Activated CD4-positive, alpha-beta T cell treated with anti-CD3 and anti-CD28 coated beads, Interleukin-2, amount 50 U/mL, for 16 hours (primary cell): Measurements from ENCODE around the gene PLCH2.

Source experiments
- DNase-seq: peaks from one replicate; pipeline ENCODE4 v3.0.0-alpha.2; 2020

PLCH2 gene

GRCh38 chr1:2460996-2461751 is 14.9 kb upstream of the PLCH2 start:
- DNase-seq = no peak

GRCh38 chr1:2462819-2463218 is 13.3 kb upstream of the PLCH2 start:
- no peak for DNase-seq

DNA sequence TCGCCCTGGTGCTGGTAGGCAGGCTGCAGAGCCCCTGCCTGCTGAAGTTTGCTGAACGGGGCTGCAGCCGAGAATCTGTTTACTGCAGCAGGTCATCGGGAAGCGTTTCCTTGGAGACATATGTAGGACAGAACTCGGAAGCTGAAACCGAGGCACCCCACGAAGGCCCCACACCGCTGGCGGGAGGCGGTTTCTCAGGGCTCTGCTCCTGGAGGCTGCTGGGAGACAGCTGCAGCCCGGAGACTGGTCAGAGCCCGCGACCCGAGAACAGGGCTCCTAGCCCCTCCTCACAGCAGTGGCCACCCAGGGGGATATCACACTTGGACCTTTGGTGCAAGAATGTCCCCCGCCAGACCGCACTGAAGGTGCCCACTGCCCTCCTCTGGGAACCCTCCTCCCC is 12.7 kb upstream of the PLCH2 start:
- no peak for DNase-seq

- no peak for DNase-seq
Measured at GRCh38 chr1:2465371-2466269, 10.5 kb upstream of the PLCH2 start.

GRCh38 chr1:2466270-2466665 is 9.8 kb upstream of the PLCH2 start:
- DNase-seq = no peak

DNA sequence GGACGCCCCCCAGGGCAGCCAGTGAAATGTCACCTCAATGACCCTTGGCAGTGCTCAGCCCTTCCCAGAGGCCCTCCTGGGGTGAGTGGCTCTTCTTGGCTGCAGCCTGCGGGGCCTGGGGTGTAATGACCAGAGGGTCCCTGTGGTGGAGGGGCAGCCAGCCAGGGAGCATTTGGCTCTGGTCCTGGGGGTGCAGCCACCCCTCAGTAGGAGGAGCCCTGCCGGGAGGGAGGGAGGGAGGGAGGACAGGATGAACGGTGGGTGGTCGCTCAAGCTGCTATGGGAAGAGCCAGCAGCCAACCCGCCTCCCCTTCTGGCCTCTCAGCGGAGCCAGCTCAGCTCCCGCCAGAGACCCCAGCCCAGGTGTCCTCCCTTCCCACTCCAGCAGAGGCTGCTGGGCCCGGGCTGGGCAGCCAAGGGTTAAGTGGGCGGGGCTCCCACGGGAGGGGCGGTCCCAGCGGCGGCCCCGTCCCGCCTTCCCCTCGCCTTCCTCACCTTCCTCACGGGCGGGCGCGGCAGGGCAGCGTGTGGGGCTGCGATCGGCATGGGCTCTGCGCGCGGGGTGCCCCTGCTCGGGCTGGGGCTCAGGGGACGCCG is 9.0 kb upstream of the PLCH2 start:
- no peak for DNase-seq

DNA sequence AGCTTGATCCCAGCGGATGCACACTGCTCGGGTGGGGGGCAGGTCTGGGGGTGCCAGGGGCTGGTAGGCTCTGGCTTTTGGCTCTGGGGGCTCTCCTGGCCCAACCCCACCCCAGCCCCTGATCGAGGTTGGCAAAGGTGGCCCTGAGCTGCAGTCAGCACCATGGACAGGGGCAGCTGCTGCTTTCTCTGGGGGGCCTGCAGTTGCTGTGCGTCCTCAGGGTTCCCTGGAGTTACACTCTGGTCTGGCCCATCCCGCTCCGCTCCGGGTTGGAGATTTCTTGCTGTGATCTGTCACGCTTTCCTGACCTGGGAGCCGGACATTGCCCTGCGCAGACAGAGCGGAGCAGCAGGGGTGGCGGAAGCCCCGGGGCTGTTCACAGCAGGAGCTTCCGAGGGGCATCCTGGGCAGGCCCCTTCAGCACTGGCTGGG is 8.0 kb upstream of the PLCH2 start:
- no peak for DNase-seq

GRCh38 chr1:2468540-2468939 is 7.5 kb upstream of the PLCH2 start:
- DNase-seq = no peak

DNA sequence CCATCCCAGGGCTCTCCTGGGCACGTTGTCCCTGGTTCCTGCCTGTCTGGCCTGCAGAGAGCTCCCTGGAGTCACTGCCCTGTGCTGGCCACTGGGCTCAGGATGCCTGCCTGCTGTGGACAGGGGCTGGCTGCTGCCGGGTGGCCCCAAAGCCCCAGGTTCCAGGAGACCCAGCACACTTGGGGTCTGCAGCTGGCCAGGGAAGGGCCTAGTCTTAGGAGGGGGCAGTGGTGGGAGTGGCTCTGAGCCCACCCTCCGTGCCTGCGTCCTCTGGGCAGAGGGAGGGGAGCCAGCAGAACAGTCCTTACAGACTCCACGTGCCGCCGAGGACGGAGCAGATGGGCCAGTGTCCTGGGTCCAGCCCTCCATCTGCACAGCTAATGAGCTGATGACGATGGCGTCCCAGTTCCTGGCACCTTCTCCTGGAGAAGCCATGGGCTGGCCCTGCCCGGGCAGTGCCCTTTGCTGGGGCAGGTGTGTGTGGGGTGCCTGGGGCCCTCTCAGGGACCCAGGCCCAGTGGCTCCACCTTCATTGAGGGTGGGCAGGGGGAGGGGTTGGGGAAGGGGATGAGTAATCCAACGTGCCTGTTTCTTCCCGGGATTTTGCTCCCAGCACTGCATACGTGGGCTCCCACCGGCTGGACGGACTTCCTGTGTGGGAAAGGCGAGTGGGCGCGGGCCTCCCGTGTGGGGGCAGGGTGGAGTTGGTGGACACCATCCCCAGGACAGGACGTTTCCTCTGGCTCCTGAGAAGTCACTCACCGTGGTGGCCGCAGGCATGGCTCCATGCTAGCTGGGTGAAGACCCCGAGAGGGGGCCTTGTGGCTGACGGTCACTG is 6.8 kb upstream of the PLCH2 start:
- DNase-seq = no peak

DNA sequence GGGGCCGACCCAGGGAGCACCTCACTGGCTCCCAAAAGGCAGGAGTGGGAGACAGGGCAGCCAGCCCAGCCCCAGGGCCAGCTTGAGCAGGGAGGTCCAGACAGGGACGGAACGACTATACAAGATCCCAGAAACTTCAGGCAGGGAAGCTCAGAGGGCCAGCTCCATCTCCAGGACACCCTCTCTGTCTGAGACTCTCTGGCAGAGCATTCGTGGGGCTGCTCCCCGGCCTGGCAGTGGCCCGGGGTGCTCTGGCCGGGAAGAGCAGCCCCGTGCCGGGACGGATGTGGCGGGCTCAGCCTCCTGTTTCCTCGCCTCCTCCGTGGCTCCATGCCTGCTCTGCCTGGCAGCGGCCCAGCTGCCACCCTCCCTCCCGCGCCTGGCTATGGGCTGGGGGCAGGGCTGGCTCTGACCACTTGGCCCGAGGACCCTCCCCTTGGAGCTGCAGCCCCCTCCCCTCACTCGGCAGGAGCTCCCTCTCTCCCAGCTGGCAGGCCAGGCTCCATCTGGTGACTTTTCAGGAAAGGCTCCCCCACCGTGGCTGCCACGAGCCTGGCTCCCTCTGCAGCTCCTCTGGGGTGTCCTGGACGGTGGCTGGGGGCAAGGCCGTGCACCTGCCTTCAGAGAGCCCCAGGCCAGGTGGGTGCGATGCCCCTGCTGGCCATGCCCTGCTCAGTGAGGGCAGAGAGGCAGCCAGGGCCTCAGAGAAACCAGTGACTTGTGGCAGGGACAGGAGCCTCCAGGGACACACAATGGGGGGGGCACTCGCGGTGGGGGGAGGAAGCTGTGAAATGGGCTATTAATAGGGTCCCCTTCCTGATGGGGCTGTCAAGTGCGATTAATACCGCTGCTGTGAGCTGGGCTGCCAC is 5.6 kb upstream of the PLCH2 start:
- no peak for DNase-seq

GRCh38 chr1:2471159-2471471 is 5.0 kb upstream of the PLCH2 start:
- DNase-seq = no peak

DNA sequence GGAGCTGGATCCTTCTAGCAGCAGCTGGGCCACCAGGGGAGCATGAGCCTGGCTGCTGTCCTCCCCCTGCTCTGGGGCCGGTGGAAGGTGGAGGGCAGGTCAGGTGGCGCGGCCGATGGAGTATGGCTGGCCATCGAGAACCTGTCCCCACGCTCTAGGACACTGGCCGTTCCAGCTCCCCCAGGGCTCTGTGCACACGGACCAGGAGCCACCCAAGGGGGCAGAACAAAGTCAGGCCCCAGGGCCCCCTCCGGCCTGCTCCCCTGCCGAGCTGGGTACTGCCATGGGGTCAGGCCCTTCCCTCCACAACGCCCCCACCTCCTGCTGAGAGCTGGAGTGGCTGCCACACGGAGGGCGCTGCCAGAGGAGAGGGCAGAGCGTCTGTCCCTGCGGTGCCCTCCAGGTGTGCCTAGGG is 4.5 kb upstream of the PLCH2 start:
- DNase-seq = no peak

DNA sequence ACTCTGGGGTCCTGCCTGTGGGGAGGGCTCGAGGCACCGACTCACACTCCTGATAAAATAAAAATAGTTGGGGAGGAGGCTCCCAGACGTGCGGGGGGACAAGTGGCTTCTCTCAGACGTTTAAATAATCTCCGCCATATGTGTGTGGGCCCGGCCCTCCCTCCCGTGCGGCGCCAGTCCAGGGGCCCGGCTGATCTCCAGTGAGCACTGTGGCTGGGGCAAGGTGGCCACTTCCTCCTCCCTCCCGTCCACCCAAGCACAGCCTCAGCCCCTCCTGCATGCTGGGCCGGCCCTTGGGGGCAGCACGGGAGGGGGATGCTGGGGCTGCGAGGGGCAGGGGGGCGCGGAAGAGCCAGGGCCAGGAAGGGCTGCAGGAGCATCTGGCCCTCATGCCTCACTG is 4.0 kb upstream of the PLCH2 start:
- no peak for DNase-seq

DNA sequence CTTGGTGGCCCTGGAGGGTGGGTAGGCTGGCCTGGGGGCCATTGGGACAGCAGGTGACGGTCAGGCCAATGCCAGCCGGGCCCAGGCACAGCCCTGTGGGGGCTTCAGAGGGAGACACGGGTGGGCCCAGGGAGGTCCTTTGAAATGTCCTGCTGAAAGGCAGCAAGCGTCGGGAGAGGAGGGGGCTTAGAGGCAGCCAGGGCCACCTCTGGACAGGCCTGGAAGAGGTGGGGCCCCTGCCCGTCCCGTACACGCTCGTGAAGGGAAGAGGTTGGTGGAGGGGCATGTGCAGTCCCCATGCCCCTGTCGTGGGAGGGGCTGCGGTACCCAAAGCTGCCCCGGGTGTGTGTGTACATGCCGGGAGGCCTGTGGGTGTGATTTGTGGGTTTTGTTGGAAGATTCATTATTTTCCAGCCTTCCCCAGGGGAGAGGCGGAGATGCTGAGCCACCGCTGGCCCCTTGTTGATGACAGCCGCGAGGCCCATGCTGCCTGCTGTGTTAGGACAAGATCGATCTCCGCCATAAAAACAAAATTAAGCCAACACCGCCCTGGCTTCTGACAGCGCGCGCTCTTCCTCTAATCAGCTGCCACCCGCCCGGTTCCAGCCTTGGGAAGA is 3.4 kb upstream of the PLCH2 start:
- DNase-seq = no peak

DNA sequence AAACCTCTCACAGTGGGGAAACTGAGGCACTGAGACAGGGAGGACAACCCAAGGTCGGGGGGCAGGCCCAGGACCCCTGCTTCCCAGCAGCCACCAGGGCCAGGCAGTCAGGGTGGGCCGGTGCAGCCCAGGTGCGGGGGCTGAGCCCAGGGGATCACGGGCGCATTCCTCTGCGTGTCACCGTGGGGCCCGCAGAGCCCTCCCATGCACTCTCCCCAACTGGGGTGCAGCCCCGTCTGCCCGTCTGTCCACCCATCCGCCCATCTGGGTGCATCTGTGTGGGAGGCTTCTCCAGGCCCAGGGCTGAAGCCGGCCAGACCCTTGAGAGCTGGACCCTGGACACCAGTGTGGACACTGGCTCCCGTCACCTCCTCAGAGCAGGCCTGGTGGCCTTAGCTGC is 2.9 kb upstream of the PLCH2 start:
- no peak for DNase-seq

- DNase-seq = no peak
Measured at GRCh38 chr1:2474104-2474844, 1.8 kb upstream of the PLCH2 start.

- no peak for DNase-seq
Measured at GRCh38 chr1:2474933-2475371, 1.1 kb upstream of the PLCH2 start.

- DNase-seq = no peak
Measured at GRCh38 chr1:2475571-2475970, 518 bp upstream of the PLCH2 start.

GRCh38 chr1:2477309-2477708 is 1.2 kb downstream of the PLCH2 start:
- no peak for DNase-seq

- no peak for DNase-seq
Measured at GRCh38 chr1:2477791-2478499, 1.9 kb downstream of the PLCH2 start.
